ENCODE measurements around the gene NEB.

The NEB gene

DNA sequence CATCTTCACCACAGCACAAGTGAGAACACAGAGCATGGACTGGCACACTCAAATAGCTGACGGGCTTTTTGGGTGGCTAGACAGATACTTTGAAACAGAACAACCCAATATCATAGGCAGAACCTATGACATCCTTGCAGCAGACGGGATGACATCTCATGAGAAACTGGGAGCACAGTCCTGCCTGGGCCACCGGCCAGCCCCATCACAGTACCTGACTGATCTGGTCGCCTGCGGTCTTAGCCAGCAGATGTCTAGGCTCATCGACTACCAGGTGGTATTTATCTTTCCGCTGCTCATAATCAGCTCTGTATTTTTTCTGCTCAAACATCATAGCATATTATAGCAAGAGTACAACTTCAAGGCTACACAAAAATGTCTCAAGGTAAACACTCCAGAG lies 200.3 kb downstream of the NEB start:
- no peak for DNase-seq

DNA sequence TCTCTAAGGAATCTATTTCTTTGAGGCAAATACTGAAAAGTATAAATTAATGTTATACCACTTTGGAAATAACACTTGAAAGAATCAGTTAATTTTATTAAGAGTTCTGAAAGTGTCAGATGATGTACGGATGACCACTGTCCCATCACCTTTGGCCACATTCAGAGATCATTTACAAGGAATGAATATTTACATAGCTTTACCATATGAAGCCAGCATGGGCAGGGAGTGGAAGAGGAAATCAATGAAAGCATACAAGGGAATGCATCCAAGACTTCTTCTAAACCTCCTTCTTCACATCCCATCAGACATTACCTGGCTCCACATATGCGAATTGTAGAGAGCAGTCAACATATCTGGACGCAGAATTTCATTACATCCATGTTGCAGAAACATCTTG lies 201.1 kb downstream of the NEB start:
- DNase-seq = no peak

DNA sequence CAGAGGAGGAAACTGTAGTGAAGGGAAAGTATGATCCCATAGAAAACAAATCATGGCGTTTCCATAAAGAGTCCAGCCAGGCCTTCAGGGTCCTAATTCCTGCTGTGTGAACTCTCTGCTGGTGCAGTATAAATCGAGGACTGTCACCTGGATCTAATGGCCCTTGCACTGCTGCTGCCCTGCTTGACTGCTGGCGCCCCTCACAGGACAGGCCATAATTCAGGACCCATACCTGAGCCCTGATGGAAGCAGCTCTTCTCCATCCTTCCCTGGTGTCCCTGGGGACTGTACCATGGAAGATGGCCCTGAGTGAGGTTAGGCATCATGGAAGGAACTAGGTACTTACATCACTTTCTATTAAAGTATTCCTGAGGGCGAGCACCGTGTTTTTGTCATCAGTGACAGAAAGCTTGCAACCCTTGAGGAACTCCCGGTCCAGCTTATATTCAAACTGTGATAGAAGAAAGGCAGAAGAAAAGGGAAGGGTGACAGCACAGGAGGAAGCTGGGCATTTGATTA lies 207.6 kb downstream of the NEB start:
- no peak for DNase-seq

DNA sequence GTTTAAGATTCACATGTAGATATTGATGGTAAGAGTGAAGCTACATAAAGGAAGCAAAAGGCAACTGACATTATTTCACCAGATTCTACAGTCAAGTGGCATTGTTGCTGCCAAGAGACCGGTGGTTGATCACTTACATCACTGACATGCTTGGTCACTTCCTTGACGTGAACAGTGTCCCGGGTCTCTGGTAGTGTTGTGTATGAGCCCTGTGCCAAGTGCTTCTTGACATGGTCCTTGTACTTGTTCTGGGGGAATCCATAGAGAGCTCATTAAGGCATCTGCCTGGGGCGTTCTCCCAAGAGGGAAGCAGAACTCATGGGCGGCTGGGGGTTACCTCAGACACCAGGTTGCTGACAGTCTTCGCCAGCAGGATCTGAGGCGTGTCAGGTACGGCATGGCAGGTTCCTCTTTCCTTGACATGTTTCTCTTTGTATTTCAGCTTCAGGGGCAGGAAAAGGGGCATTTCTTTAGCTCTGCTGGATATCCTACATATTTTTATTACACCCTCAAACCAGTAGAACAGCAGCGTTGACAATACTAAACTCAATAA lies 208.4 kb downstream of the NEB start:
- no peak for DNase-seq

DNA sequence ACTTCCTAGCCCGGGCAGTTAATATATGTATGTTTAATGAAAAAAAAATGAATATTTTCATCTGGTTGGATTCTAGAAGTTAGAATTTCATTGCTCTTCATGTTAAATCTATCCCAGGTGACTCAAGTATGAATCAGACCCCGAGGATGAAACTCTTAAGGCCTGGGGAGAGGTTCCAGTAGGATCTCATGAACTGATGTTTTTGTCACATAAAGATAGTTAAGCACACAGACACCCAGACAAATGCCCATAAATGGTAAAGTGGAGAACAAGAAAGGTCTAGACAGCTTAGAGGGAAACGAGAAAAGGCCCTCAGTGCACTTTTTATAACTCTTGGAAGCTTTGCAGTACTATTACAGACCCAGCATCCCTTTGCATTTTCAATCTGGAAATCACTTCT lies 210.4 kb downstream of the NEB start:
- no peak for DNase-seq

DNA sequence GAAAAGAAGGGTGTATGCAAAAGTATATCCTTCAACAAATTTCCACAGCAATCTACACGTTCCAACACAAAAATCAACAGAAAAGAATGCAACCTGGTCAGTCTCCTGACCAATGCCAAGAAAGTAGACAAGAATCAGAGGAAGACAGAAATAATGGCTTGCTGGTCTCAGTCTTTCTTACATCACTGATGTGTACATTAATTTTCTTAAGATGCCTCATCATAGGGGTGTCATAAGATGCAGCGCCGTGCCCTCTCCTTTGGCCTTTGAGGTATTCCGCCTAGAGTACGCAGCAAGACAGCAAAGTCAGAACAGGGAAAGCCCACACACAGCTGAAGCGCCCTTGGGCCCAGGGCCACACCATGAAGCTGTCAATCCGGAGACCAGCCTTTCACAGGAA lies 211.7 kb downstream of the NEB start:
- DNase-seq = no peak

DNA sequence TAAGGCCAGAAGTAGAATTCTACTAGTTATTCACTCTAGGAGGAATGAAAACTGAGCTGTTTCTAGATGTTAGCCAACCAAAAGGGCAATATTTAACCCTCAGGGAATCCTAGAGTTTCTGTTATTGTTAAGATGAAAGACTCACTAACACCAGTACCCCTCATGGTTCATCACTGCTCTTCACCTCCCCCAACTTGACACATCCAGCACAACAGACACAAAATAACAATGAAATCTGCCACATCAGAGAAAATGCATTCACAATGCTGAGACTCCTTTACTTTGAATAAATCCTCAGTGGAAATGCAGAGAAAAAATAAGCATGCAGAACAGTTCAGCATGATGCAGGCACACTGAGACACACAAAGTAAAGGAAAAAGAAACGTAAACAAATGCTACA lies 213.3 kb downstream of the NEB start:
- DNase-seq = no peak

DNA sequence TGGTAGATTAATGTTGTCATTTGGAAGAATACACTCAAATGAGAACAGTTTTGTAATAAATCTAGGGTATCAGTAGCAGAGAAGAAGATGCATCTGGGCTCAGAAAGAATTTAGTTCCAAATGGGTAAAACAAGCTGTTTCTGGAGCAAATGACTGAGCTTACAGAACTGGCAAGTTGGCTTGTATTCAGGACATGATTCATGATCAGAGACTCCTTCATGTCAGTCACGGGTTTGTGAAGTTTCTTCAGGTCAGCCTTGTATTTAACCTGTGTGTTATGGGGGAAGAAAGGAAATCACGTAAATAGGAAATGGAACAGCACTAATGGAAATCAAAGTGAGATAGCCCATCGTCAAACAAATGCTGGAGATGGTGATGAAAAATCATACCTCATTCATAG lies 215.5 kb downstream of the NEB start:
- DNase-seq = no peak

DNA sequence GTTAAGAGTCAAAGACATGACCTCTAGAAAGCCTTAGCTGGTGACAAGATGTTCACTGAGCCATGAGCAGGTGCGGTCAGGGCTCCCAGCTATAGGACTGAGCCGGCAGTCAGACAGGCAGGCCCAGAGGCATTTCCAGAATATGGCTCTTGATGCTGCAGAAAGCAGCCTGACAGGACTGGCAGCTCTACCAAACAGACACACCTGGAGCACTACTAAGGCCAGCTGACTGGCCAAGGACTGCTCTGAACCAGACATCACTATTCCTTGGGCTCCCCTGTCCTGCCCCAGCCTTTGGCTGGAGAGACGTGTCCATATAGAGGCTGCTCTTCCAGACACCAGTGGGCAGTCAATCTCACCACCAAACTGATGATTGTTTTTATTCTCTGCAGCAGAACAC lies 225.8 kb downstream of the NEB start:
- DNase-seq = no peak

DNA sequence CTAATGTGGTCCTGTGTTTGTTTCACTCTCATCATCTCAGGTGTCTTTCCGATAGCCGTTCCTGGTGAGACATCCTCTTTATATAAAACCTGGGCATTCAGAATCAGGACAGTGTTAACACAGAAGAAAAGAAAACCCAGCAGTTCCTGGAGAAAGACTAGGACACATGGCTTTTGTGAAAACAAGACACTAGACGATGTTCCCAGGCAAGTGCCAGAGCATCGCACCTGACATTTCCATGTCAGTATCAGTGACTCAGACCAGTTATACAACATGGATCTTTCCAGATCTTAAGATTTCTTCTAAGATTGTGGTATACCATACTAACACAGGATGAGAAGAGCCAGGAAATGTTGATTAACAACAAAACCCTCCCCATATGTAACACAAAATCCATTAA lies 228.1 kb downstream of the NEB start:
- no peak for DNase-seq

DNA sequence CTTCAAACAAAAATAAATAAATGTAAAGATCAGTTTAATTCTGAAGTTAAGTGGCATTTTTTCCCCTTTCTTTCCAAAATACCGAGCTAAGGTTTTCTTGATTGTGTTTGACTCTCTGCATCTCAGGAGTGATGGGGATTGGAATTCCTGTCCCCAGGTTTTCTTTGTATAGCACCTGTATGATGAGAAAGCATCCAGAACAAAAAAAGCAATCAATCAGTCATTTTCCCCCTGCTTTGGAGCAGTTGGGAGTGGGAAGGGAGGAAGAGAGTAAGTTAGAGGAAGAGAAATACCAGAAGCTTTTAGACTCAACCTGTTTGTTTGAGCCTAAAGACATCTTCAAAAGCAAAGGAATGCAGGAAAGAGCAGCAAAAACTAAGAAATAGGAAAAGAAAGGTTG lies 236.1 kb downstream of the NEB start:
- DNase-seq = no peak

DNA sequence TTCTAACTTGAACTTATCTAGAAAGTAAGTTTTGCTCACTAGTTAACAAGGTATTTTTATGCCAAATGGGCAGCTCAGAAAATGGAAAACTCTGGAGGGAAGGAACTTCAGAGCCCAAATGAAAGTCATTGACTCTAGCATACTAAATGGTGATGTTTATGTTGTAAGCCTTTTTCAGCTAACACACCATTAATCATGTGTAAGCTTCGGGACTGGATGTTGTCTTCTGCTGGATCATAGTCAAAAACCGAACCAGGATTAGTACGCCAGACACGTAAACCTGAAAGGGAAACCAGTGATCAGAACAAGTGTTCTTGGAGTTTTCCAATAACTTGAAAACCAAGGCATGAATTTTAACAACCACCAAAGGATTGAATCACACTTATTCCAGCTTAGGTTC lies 242.8 kb downstream of the NEB start:
- DNase-seq = no peak

DNA sequence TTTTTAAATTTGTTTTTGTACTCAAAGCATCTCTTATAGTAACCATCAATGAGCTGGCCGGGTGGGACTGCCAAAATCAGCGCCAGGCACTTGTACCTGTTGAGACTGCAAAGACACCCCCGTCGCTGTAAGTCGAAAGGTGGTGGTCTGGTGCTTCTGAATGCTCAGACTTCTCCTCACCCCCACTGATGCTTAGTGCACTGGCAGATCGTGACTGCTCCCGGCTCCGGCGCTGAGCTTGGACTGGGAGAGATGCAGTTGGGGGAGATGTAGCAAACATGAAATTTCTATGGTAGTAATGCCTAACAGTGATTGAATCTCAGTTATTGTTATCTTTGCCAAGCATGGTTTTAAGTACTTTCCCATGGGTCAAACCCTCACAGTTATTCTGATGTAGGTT lies 244.0 kb downstream of the NEB start:
- no peak for DNase-seq

DNA sequence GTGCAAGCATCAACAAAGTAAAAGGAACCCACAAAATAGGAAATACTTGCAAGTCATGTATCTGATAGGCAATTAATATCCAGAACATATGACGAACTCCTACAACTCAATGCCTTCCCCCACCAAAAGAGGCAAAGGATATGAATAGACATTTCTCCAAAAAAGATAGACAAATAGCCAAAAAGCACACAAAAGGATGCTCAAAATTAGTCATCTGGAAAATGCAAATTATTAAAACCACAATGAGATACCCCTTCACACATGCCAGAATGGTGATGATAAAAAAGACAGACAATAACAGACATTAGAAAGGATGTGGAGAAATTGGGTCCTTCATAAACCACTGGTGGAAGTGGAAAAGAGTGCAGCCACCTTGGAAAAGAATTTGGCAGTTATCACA lies 248.2 kb downstream of the NEB start:
- no peak for DNase-seq

DNA sequence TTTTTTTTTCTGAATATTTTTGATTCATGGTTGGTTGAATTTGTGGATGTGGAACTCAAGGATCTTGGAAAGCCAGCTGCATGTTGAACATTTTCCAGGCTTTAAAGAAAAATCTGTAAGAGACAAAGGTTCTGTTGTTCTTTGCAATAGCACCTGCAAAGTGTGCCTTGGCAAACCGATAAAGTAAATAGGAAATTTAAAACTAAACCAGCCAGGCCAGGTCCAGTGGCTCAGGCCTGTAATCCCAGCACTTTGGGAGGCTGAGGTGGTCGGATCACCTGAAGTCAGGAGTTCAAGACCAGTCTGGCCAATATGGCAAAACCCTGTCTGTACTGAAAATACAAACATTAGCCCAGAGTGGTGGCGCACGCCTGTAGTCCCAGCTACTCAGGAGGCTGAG lies 250.2 kb downstream of the NEB start:
- DNase-seq = no peak

DNA sequence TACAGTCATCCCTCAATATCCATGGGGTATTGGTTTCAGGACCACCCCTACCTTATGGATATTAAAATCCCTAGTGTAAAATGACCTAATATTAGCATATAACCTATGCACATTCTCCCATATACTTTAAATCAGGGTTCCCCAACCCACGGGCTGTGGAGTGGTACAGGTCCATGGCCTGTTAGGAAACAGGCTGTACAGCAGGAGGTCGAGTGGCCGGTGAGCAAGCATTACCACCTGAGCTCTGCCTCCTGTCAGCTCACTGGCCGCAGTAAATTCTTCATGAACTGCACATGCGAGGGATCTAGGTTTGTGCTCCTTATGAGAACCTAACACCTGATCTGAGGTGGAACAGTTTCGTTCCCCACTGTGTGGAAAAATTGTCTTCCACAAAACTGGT lies 250.7 kb downstream of the NEB start:
- no peak for DNase-seq

DNA sequence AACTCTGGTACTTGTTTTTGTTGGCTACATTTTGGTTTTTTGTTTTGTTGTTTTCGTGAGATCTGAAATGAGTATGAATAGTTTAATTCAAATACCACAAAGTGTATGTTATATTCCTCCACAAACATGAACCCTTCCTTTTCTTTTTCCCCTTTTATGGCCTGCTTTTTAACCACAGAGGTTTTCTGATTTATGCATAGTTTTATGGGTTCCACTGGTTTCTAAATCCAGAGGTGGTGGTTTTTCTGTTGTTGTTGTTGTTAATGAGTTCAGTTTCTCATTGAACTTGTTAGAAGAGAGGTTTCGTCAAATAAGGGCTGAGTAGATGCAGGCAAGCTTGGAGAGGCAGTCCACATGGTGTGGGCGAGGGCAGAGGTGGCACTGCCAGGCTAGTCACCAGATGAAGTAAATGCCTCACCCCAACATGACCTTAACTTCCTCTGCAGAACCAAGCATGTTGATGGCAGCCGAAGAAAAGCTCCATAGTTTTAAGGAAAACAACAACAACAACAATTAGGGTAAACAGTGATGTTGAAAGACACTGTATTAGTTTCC lies 252.0 kb downstream of the NEB start:
- DNase-seq = no peak

DNA sequence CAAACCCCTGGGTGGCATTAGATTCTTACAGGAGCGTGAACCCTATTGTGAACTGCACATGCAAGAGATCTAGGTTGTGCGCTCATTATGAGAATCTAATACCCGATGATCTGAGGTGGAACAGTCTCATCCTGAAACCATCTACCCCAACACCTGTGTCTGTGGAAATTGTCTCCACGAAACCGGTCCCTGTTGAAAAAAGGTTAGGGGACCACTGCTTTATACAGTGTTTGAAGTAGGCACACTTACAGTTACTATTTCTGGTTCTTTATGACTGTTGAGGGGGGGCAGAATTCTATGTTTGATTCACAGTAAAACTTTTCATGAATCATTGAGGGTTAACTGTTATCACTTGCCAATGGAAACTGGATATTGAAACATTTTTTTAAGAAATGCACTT lies 252.5 kb downstream of the NEB start:
- DNase-seq = no peak

DNA sequence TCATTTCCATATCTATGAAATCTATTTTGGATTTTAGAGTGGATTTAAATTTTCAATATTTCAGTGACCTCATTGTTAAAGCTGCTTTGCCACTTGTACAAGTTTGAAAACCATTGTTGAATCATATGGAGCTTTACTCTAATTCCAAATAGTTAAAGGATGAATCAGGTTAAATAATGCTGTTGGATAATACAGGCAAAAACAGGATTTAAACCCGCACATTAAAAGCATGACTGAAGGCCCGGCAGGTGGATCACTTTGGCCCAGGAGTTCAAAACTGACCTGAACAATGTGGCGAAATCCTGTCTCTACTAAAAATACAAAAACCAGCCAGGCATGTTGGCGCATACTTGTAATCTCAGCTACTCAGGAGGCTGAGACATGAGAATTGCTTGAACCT lies 256.3 kb downstream of the NEB start:
- no peak for DNase-seq

DNA sequence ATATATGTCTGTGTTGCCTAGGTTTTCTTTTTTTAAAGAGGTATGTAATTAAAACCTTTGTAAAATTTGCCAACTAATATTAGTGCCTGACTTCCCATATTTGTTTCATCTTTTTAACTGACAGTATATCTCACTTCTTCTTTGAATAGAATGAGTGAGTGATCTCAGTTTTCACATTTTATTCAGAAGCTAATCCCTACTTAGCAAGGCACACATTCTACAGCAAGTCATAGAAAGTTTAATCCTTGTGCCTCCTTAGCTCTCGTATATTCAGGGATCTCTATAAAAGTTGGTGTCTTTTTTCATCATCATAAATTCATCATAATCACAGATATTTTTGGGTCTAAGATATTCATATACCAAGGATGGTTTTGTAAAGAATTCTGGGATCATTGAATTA lies 258.0 kb downstream of the NEB start:
- no peak for DNase-seq

DNA sequence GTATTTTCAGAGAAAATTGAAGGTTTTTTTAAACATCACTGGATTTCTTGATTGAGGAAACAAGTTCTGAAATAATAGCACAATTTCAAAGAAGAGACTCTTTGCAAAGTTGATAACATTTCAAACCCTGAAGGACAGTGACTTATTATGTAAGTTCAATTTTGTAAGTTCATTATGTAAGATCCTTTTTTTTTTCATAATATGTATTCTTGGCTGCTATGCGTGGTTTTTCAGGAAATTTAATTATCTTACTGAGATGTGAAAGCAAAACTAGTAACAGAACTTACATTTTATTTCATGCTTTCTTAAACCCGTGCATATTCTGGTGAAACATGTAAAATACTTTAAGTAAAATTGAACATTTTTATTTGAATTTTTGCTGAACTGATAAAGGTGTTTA lies 259.2 kb downstream of the NEB start:
- DNase-seq = no peak

DNA sequence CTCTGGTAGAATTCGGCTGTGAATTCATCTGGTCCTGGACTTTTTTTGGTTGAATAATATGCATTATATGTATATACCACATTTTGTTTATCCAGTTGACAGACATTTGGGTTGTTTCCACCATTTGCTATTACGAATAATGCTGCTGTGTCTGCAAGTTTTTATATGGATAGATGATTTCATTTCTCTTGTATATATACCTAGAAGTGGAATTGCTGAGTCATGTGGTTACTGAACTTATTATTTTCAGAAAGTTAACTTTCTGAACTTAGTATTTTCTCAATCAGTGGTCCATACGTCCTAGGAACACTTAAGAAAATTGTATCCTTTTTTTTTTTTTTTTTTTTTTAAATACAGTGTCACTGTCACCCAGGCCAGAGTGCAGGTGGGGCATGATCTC lies 261.3 kb downstream of the NEB start:
- no peak for DNase-seq

DNA sequence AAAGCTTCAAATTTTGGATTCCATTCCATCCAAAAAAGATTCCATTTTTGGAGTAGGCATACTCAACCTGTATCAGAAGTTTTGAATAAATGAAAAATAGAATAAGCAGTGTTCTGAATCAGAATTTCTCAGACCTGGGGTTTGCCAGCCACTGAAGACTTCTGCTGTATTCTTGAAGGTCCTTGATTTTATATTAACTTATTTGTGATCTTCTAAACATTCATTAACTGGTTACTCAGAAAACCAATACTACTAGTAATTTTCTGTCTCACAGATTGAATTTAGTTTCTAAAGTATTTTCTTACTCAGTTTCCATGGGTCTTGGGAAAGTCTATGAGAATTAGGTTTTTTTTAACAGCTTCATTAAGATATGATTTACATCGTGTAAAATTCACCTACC lies 263.7 kb downstream of the NEB start:
- DNase-seq = no peak

DNA sequence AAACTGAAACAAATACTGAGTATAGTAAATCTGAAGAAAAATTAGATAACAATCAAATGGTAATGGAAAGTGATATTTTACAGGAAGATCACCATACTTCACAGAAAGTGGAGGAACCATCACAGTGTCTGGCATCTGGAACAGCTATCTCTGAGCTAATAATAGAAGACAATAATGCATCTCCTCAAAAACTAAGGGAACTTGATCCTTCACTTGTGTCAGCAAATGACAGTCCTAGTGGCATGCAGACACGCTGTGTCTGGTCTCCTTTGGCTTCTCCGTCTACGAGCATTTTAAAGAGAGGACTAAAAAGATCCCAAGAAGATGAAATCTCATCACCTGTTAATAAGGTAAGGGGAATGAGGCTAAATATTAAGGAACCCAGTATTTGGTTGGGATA lies 268.5 kb downstream of the NEB start:
- no peak for DNase-seq

DNA sequence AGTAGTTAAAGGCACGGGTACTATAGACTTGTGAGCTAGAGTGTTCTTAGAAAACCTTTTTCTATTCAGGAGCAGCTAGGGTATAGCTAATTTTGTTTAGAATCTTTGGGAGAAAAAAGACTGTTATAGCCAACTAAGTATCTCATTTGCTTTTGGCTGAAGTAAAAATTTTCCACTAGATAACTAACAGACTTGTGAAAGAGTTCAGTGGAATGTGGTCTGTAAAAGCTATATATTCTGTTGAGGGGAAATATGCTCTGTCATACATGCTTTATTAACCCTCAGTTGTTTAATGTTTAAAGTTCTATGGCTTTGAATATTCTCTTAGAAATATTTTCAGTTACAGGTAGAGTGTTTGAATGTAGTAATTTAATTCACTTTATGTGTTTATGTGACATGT lies 274.9 kb downstream of the NEB start:
- no peak for DNase-seq

DNA sequence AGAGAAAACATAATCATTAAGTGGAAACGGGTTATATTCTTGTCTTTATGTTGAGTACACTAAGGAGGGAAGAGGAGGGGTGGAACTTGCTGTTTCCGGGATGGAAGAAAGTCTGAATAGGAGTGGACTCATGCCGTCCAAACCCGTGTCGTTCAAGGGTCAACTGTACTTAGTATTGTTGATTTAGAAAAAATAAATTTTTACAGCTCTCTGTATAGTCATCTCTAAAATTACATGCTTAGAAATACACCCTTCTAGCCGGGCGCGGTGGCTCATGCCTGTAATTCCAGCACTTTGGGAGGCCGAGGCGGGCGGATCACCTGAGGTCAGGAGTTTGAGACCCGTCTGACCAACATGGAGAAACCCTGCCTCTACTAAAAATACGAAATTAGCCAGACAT lies 295.1 kb downstream of the NEB start:
- no peak for DNase-seq
